ENCODE measurements around the gene ATP8B4. TPM values are rescaled to one million over a fixed set of nuclear protein-coding genes. Genes with fewer than 3 reads are reported as not detected.

Gene ATP8B4
- total RNA-seq, 4 donors from 2014 or later: 11.8 to 18.2 (median 13.4) TPM

DNA sequence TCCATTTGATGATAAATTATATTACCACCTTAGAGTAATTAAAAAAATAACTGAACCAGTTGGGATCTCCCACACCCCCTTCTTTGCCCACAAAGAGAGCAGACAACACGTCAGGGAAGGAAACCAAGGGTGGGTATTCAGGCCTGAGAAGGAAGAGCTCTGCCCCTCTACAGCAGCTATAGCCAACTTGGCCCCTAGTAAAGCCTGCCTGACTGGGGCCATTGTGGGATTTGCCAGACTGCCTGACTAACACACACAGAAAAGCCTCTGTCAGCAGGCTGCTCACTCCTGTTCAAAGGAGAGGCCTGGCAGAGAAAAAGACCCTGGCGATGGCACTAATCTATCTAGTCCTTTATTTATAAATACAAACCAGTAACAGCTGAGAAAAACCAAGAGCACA is 41.4 kb downstream of the ATP8B4 start:
- Histone ChIP-seq H3K9me3 (no peaks in the 10 kb centered on the region), H3K27ac (peak overlapping the region in 1 of 4 donors; percentile 4), H3K27me3 (no peaks in the 10 kb centered on the region), H3K4me1 (peaks cover 0 to 15% (median 0%) of the 10 kb centered on the region in 4 donors), H3K36me3 (no peaks in the 10 kb centered on the region), H3K4me3 (no peak overlapping the region)
- no peak for DNase-seq (ENCODE audit: low spot score in 2 of 2)
- TF ChIP-seq CTCF (IDR thresholded peaks at IDR 0.05) (no peak), EP300 (IDR thresholded peaks at IDR 0.05) (no peak), POLR2A (IDR thresholded peaks at IDR 0.05) (no peak)
- WGBS, 2 donors: 23 to 29% methylated on average over 2 of the region's 2 CpGs

DNA sequence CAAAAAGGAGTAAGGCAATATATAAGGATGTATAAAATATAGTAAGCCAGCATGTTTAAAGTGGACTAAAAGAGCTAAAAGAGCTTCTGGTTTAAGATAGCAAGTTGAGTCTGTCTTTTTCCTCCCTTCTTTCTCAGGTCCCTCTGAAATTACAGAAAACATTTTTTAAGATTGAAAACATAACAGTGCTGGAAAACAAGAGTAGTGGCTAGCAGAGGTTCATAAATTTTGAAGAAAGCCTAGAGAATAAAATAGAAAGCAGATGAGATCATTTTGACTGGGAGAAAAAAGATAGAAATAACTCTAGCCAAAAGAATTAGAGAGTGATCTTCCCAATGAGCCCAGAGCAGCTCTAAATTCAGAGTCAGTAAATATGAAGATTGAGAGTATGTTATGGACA is 41.9 kb downstream of the ATP8B4 start:
- Histone ChIP-seq H3K27ac (peak overlapping the region in 1 of 4 donors; percentile 4), H3K36me3 (no peaks in the 10 kb centered on the region), H3K27me3 (no peaks in the 10 kb centered on the region), H3K9me3 (no peaks in the 10 kb centered on the region), H3K4me1 (peaks cover 0 to 15% (median 0%) of the 10 kb centered on the region in 4 donors), H3K4me3 (no peak overlapping the region)
- DNase-seq (ENCODE audit: low spot score in 2 of 2): no peak
- TF ChIP-seq POLR2A (IDR thresholded peaks at IDR 0.05) (no peak), EP300 (IDR thresholded peaks at IDR 0.05) (no peak), CTCF (IDR thresholded peaks at IDR 0.05) (no peak)

DNA sequence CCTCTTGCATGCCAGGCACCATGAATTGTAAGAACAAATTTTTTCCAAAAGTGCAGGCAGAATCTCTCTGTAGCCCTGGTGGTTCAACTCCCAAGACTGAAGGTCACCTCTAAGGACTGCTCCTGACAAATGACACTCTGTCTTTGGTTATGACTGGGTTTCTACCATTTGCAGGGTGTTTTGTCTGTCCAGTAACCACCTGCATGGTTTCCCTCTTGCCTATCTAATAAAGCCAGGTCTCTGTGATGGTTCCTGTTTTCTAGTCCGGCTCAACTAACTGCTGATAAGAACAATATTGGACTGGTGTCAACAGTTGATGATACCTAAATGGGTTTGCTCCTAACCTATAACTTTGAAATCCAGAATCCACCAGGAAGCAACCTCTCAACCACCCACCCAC is 43.7 kb downstream of the ATP8B4 start:
- no peaks in the 10 kb centered on the region for H3K27me3 ChIP-seq
- H3K4me3 ChIP-seq: no peak overlapping the region
- no peak for DNase-seq (ENCODE audit: low spot score in 2 of 2)
- no peaks in the 10 kb centered on the region for H3K36me3 ChIP-seq
- H3K27ac ChIP-seq: no peak overlapping the region
- peaks cover 0 to 15% (median 0%) of the 10 kb centered on the region in 4 donors for H3K4me1 ChIP-seq
- 91 to 100% methylated on average over 1 of the region's 1 CpG for WGBS, 2 donors
- H3K9me3 ChIP-seq: no peaks in the 10 kb centered on the region
- TF ChIP-seq POLR2A (IDR thresholded peaks at IDR 0.05) (no peak), CTCF (IDR thresholded peaks at IDR 0.05) (no peak), EP300 (IDR thresholded peaks at IDR 0.05) (no peak)

DNA sequence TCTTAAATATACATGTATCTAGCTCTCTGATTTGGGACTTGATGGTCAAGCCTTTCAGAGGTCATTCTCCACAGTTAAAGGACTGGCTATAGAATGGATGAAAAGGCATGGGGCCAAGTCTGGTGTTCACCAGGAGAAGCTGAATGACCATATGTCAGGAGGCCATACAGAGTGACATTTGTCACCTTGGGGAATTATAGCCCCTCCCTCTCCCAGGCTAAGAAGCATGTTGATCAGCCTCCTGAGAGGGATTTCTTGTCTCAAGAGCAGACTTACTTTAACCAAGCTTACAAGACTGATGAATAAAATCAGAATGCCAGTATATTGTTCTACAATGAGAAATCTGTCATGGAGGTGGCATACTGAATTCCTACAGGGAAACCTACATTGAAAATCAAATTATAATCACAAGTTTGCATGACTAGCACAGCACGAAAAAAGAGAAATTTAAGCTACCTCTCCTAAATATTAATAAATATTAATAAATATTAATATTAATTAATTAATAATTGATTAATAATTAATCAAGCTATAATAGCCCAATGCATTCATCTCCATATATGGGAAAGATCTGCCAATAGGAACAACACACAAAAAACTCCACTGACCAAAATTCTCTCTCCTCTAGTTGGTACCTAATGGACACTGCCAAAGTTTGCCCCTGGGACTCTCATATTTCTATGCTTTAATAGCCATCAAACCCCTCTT is 47.3 kb downstream of the ATP8B4 start:
- peaks cover 0 to 3% (median 0%) of the 10 kb centered on the region in 4 donors for H3K4me1 ChIP-seq
- no peak for TF ChIP-seq POLR2A (IDR thresholded peaks at IDR 0.05)
- TF ChIP-seq EP300 (IDR thresholded peaks at IDR 0.05): no peak
- no peak for TF ChIP-seq CTCF (IDR thresholded peaks at IDR 0.05)
- no peak overlapping the region for H3K4me3 ChIP-seq
- WGBS, 2 donors: 92 to 93% methylated on average over 1 of the region's 1 CpG
- no peaks in the 10 kb centered on the region for H3K27me3 ChIP-seq
- H3K36me3 ChIP-seq: no peaks in the 10 kb centered on the region
- H3K27ac ChIP-seq: no peak overlapping the region
- H3K9me3 ChIP-seq: no peaks in the 10 kb centered on the region
- no peak for DNase-seq (ENCODE audit: low spot score in 2 of 2)

DNA sequence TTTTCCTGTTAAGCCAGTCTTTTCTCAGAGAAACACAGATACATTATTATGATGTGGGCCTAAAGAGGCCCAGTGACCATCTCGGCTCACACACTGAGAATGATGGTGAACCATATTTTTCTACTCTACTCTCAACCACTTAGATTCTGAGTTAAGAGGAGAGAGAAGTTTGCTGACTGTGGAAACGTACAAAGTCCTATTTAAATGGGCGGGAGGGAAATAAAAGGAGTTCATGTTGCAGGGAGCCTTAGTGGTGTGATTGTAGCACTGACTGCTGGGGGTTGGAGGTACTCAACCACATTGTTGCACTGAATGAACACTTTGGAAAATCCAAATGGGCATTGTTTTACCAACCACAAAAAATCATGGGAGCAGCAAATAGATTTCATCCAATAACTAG is 51.0 kb downstream of the ATP8B4 start:
- TF ChIP-seq EP300 (IDR thresholded peaks at IDR 0.05): no peak
- no peak for TF ChIP-seq POLR2A (IDR thresholded peaks at IDR 0.05)
- TF ChIP-seq CTCF (IDR thresholded peaks at IDR 0.05): no peak
- no peak for DNase-seq (ENCODE audit: low spot score in 2 of 2)
- Histone ChIP-seq H3K4me1 (no peaks in the 10 kb centered on the region), H3K4me3 (no peak overlapping the region), H3K36me3 (no peaks in the 10 kb centered on the region), H3K9me3 (no peaks in the 10 kb centered on the region), H3K27ac (no peak overlapping the region), H3K27me3 (no peaks in the 10 kb centered on the region)
- 76 to 81% methylated on average over 3 of the region's 3 CpGs for WGBS, 2 donors

Measured in tibial nerve (tissue), 4 donors.